SKM-1 treated with dmso at 0.1 percent for 144 hours (cell line): ENCODE data around the gene SLC25A15.
"Not testable (repeated sequence)": the region's sequence is repeated elsewhere in the genome, so short reads cannot be mapped to it uniquely, and the experiment has no call there.

Source experiments
- DNase-seq: peaks from one replicate; lab custom pipeline; 2025; ENCODE audit not compliant: unreplicated experiment; lab: John Stamatoyannopoulos, UW

Gene SLC25A15

GRCh38 chr13:40780822-40781401 lies 8.5 kb upstream of the SLC25A15 start:
- DNase-seq, result peak; percentile 27

GRCh38 chr13:40781717-40782116 lies 7.7 kb upstream of the SLC25A15 start:
- peak; percentile 45 for DNase-seq

GRCh38 chr13:40782971-40783370 lies 6.4 kb upstream of the SLC25A15 start:
- DNase-seq, result not testable (repeated sequence)

GRCh38 chr13:40784540-40784939 lies 4.9 kb upstream of the SLC25A15 start:
- DNase-seq, result no peak

GRCh38 chr13:40786568-40786996 lies 2.8 kb upstream of the SLC25A15 start:
- no peak for DNase-seq

- DNase-seq, result no peak
Measured at GRCh38 chr13:40787062-40787461, 2.3 kb upstream of the SLC25A15 start.

- DNase-seq, result not testable (repeated sequence)
Measured at GRCh38 chr13:40788540-40789274, 704 bp upstream of the SLC25A15 start.

- DNase-seq, result no peak
Measured at GRCh38 chr13:40790154-40790616, 774 bp downstream of the SLC25A15 start.

- DNase-seq, result no peak
Measured at GRCh38 chr13:40792284-40793051, 3.1 kb downstream of the SLC25A15 start.

GRCh38 chr13:40793339-40793738 lies 3.9 kb downstream of the SLC25A15 start:
- DNase-seq, result no peak

- DNase-seq, result no peak
Measured at GRCh38 chr13:40794414-40795368, 5.3 kb downstream of the SLC25A15 start.

- DNase-seq, result no peak
Measured at GRCh38 chr13:40796649-40797048, 7.2 kb downstream of the SLC25A15 start.

GRCh38 chr13:40798380-40798779 lies 9.0 kb downstream of the SLC25A15 start:
- no peak for DNase-seq

GRCh38 chr13:40799508-40799907 lies 10.1 kb downstream of the SLC25A15 start:
- DNase-seq, result no peak

GRCh38 chr13:40800559-40800958 lies 11.1 kb downstream of the SLC25A15 start:
- DNase-seq, result no peak

- DNase-seq, result no peak
Measured at GRCh38 chr13:40801255-40802217, 12.1 kb downstream of the SLC25A15 start.

GRCh38 chr13:40803316-40803715 lies 13.9 kb downstream of the SLC25A15 start:
- DNase-seq, result no peak

GRCh38 chr13:40806241-40806640 lies 16.8 kb downstream of the SLC25A15 start:
- DNase-seq, result no peak

GRCh38 chr13:40809471-40809870 lies 20.1 kb downstream of the SLC25A15 start:
- DNase-seq, result no peak

GRCh38 chr13:40812102-40812501 lies 22.7 kb downstream of the SLC25A15 start:
- no peak for DNase-seq
